ENCODE measurements around the gene WDR41.

DNA sequence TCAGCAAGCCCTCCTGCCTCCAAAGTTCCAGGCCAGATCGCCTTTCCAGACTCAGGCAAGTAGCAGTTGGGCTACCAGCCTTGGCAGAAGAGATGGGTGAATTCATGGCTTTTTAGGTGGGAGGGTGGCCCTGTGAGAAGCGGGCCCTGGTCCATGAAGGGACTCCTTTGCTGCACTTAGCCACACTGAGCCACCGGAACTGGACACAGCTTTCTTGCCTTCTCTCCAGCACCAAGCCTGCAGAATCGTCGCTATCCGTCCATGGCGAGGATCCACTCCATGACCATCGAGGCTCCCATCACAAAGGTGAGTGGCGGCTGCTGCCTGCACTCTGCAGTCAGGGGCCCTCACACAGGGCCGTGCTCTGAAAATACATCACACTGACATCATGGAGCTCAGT is 85.0 kb downstream of the WDR41 start:
- TF ChIP-seq POLR2AphosphoS5 (IDR thresholded peaks at IDR 0.05; ENCODE audit: low read depth, low read length), result no peak
- TF ChIP-seq CTCF (IDR thresholded peaks at IDR 0.05), result no peak
